GM23248 (cell line): ENCODE measurements around the gene CCNB2. TPM values are rescaled to one million over a fixed set of nuclear protein-coding genes. Genes with fewer than 3 reads are reported as not detected.

Experiments
- DNase-seq: peaks from one replicate; pipeline ENCODE4 v3.0.0-alpha.2; 2015
- H2AFZ ChIP-seq: fragments of 200-600 bp; sonication (generic); 2 replicates; pipeline ENCODE4 v1.6.1; 2016; ENCODE audit warnings: antibody characterized with exemption
- H3F3A ChIP-seq: fragments of 200-600 bp; sonication (generic); 2 replicates; pipeline ENCODE4 v1.6.1; 2016; ENCODE audit warnings: mild to moderate bottlenecking, antibody characterized with exemption, mixed run types; ENCODE audit not compliant: insufficient read depth
- H3K27ac ChIP-seq: fragments of 200-600 bp; sonication (generic); 2 replicates; pipeline ENCODE4 v1.5.1; 2016; ENCODE audit warnings: mild to moderate bottlenecking
- H3K27me3 ChIP-seq: fragments of 200-600 bp; sonication (generic); replicated peaks from 2 replicates; pipeline ENCODE4 v1.6.1; 2016; ENCODE audit warnings: mild to moderate bottlenecking; ENCODE audit not compliant: insufficient read depth
- H3K36me3 ChIP-seq: fragments of 200-600 bp; sonication (generic); 2 replicates; pipeline ENCODE4 v1.6.1; 2016; ENCODE audit warnings: low read depth, mild to moderate bottlenecking
- H3K4me1 ChIP-seq: fragments of 200-600 bp; sonication (generic); 2 replicates; pipeline ENCODE4 v1.6.1; 2016; ENCODE audit warnings: mild to moderate bottlenecking; ENCODE audit not compliant: insufficient read depth
- H3K4me2 ChIP-seq: fragments of 200-600 bp; sonication (generic); one replicate; pipeline ENCODE4 v1.6.1; 2016; ENCODE audit warnings: mild to moderate bottlenecking; ENCODE audit not compliant: unreplicated experiment
- H3K4me3 ChIP-seq: fragments of 200-600 bp; sonication (generic); 2 replicates; pipeline ENCODE4 v1.5.1; 2016; ENCODE audit warnings: mild to moderate bottlenecking
- H3K79me2 ChIP-seq: fragments of 200-600 bp; sonication (generic); 2 replicates; pipeline ENCODE4 v1.6.1; 2016; ENCODE audit warnings: mild to moderate bottlenecking; ENCODE audit not compliant: insufficient read depth
- H3K9ac ChIP-seq: fragments of 200-600 bp; sonication (generic); 2 replicates; pipeline ENCODE4 v1.6.1; 2016; ENCODE audit warnings: mild to moderate bottlenecking
- H3K9me2 ChIP-seq: fragments of 200-600 bp; sonication (generic); 2 replicates; pipeline ENCODE4 v1.6.1; 2016; ENCODE audit warnings: mixed run types, mild to moderate bottlenecking, moderate library complexity; ENCODE audit not compliant: insufficient read depth
- H3K9me3 ChIP-seq: fragments of 200-600 bp; sonication (generic); one replicate; pipeline ENCODE4 v1.6.1; 2017; ENCODE audit warnings: low read depth
- H4K20me1 ChIP-seq: fragments of 200-600 bp; sonication (generic); 2 replicates; pipeline ENCODE4 v1.6.0; 2016; ENCODE audit not compliant: insufficient read depth
- EZH2 ChIP-seq: fragments of 200-600 bp; sonication (generic); IDR thresholded peaks from 2 replicates; pipeline ENCODE4 v1.6.1; 2018; ENCODE audit warnings: antibody characterized with exemption, mild to moderate bottlenecking; ENCODE audit not compliant: insufficient read depth, poor library complexity, severe bottlenecking
- EZH2phosphoT487 ChIP-seq: fragments of 200-600 bp; sonication (generic); IDR thresholded peaks from 2 replicates; pipeline ENCODE4 v1.6.1; 2018; ENCODE audit warnings: antibody characterized with exemption, moderate library complexity, mild to moderate bottlenecking, low read depth; ENCODE audit not compliant: insufficient read depth
- WGBS, 2 experiments: methylation state at CpG; one replicate each; pipeline ENCODE4 v1.1.6; 2015 to 2017; ENCODE audit warnings: low lambda C conversion rate in 2 of 2, low coverage in 1 of 2; ENCODE audit errors: missing lambda C conversion rate in 2 of 2; 5-methylcytosine and 5-hydroxymethylcytosine counted together
- in situ Hi-C: fragments of 300-500 bp; cut with MboI; formaldehyde crosslinking; loops from 2 replicates; pipeline ENCODE4 v1.15.0; 2020
- polyA plus RNA-seq: library from polyadenylated mRNA; unstranded; fragments of >200 nt; fragmentation: Nextera tagmentation; extraction: Ambion mirVana; gene quantifications from 2 replicates; pipeline ENCODE4 v1.2.1, GENCODE V29; 2016
- total RNA-seq: library from RNA; depleted of rRNA; stranded (reverse); fragments of >200 nt; shearing (Covaris generic); gene quantifications from 2 replicates; pipeline ENCODE4 v1.2.3, GENCODE V29; 2014

CCNB2 gene
- total and polyA plus RNA-seq, 2 experiments from 2014 or later, result 23.2 to 33.9 TPM

DNA sequence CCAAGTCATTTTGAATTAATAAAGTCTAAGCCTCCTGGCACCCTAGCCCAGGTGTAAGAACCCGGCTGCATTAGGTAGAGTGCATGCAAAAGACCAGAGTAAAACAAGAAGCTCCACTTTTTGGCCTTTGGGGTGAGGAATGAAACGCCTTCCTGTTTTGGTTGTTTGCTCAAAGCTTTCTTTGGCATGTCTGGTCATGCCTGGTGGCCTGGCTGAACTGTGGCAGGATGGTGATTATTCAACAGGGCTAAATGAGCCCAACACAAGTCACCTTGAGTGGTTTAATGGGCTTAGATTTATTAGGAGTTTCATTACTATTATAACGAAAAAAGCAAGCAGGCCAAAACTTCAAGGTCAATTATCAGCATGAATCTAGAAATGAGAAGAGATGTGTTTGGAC lies 60.8 kb downstream of the CCNB2 start:
- Histone ChIP-seq H3K9me2 (no peaks in the 10 kb centered on the region), H3K79me2 (peaks cover 15% of the 10 kb centered on the region; the same call in 1 of the 2 replicates), H3K4me1 (peaks cover 44% of the 10 kb centered on the region), H3F3A (peaks cover 32% of the 10 kb centered on the region), H3K9me3 (no peaks in the 10 kb centered on the region), H3K36me3 (peaks cover 44% of the 10 kb centered on the region; the same call in 1 of the 2 replicates), H3K27me3 (no peaks in the 10 kb centered on the region), H3K4me2 (peak overlapping the region; percentile 3), H4K20me1 (no peaks in the 10 kb centered on the region), H2AFZ (no peak overlapping the region), H3K9ac (no peak overlapping the region), H3K4me3 (no peak overlapping the region), H3K27ac (peak overlapping the region; percentile 51)
- peak; percentile 21 for DNase-seq
- in situ Hi-C loops, result loop anchor here (10.0 kb wide), 1 partner anchor 329 kb away; no protein-coding TSS in a partner anchor
- 72 to 74% methylated on average over 3 of the region's 3 CpGs for WGBS, 2 experiments
- no peak for TF ChIP-seq EZH2phosphoT487
- TF ChIP-seq EZH2, result no peak

DNA sequence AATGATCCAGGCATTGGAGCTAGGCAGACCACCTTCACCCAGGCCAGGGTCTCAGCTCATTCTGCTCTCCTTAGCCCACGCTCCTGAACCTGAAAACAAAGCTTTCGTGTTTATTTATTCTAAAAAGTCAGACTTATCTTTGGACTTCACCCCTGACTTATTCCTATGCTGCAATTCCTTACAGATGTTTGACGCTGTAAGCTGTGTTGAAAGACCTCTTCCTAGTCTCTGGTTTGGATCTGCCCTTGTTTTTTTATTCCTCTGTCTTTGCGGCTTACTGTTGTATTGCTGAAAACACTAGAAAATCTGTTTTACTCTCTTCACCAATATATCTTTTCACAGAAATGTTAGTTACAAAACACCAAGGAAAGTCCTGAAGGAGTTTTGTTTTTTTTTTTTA lies 61.2 kb downstream of the CCNB2 start:
- no peaks in the 10 kb centered on the region for H3K27me3 ChIP-seq
- no peaks in the 10 kb centered on the region for H4K20me1 ChIP-seq
- peaks cover 15% of the 10 kb centered on the region; the same call in 1 of the 2 replicates for H3K79me2 ChIP-seq
- H3K4me3 ChIP-seq, result no peak overlapping the region
- peak; percentile 48 for DNase-seq
- peaks cover 48% of the 10 kb centered on the region for H3K4me1 ChIP-seq
- no peak overlapping the region for H3K9ac ChIP-seq
- 28 to 36% methylated on average over 4 of the region's 4 CpGs for WGBS, 2 experiments
- H3F3A ChIP-seq, result peaks cover 37% of the 10 kb centered on the region
- TF ChIP-seq EZH2 (no peak), EZH2phosphoT487 (no peak)
- H2AFZ ChIP-seq, result no peak overlapping the region
- no peaks in the 10 kb centered on the region for H3K9me2 ChIP-seq
- peak overlapping the region; percentile 51 for H3K27ac ChIP-seq
- H3K9me3 ChIP-seq, result no peaks in the 10 kb centered on the region
- in situ Hi-C loops, result loop anchor here (10.0 kb wide), 1 partner anchor 329 kb away; no protein-coding TSS in a partner anchor
- peaks cover 40% of the 10 kb centered on the region; the same call in 1 of the 2 replicates for H3K36me3 ChIP-seq
- H3K4me2 ChIP-seq, result peak overlapping the region; percentile 3

- Histone ChIP-seq H3K4me2 (no peak overlapping the region), H3K4me1 (peaks cover 54% of the 10 kb centered on the region), H4K20me1 (no peaks in the 10 kb centered on the region), H3K9ac (no peak overlapping the region), H3K36me3 (peaks cover 40% of the 10 kb centered on the region; the same call in 1 of the 2 replicates), H3K9me2 (no peaks in the 10 kb centered on the region), H3F3A (peaks cover 42% of the 10 kb centered on the region), H2AFZ (no peak overlapping the region), H3K9me3 (no peaks in the 10 kb centered on the region), H3K27me3 (no peaks in the 10 kb centered on the region), H3K4me3 (no peak overlapping the region), H3K27ac (peak overlapping the region; percentile 51), H3K79me2 (peaks cover 15% of the 10 kb centered on the region; the same call in 1 of the 2 replicates)
- no peak for DNase-seq
- in situ Hi-C loops, result loop anchor here (10.0 kb wide), 1 partner anchor 328 kb away; no protein-coding TSS in a partner anchor
- TF ChIP-seq EZH2 (no peak), EZH2phosphoT487 (no peak)
- WGBS, 2 experiments, result 60 to 61% methylated on average over 11 of the region's 11 CpGs
Observed at GRCh38 chr15:59166601-59167265, 61.8 kb downstream of the CCNB2 start.

GRCh38 chr15:59168536-59168935 lies 63.6 kb downstream of the CCNB2 start:
- no peak for TF ChIP-seq EZH2phosphoT487
- no peak for TF ChIP-seq EZH2
- no peaks in the 10 kb centered on the region for H3K9me2 ChIP-seq
- peak; percentile 67 for DNase-seq
- in situ Hi-C loops, result loop anchor here (10.0 kb wide), 1 partner anchor 326 kb away; no protein-coding TSS in a partner anchor
- H3K4me1 ChIP-seq, result peaks cover 54% of the 10 kb centered on the region
- H3K27me3 ChIP-seq, result no peaks in the 10 kb centered on the region
- no peak overlapping the region for H2AFZ ChIP-seq
- H3K4me2 ChIP-seq, result peak overlapping the region; percentile 35
- H3K27ac ChIP-seq, result peak overlapping the region; percentile 98
- peaks cover 30% of the 10 kb centered on the region for H3K36me3 ChIP-seq
- no peaks in the 10 kb centered on the region for H3K9me3 ChIP-seq
- no peaks in the 10 kb centered on the region for H4K20me1 ChIP-seq
- H3K4me3 ChIP-seq, result no peak overlapping the region
- H3F3A ChIP-seq, result peaks cover 59% of the 10 kb centered on the region
- peaks cover 15% of the 10 kb centered on the region; the same call in 1 of the 2 replicates for H3K79me2 ChIP-seq
- 63 to 70% methylated on average over 7 of the region's 7 CpGs for WGBS, 2 experiments
- H3K9ac ChIP-seq, result peak overlapping the region; percentile 81; the same call in 1 of the 2 replicates
